Effector CD4-positive, alpha-beta T cell (primary cell): ENCODE measurements around the gene EPHB2.

Experiments
- DNase-seq: peaks from one replicate; pipeline ENCODE4 v3.0.0-alpha.2; 2020

EPHB2 gene

DNA sequence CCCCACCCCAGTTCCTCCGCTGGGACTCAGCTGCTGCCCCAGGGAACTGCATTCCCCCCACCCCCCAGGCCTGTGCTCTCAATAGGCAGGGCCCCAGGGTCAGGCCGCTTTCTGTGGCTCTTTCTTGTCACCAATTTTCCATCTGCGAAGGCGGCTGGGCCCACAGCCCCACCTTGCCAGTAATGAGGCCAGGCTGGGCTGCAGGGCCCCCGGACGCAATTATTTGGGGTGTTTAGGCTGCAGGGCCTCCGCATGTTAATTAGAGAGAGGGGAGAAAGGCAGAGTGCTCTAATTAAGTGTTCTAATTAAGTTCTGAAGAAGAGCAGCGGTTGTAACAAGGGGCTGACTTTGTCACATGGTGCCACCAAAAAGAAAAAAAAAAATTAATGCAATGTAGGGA lies 71.8 kb downstream of the EPHB2 start:
- DNase-seq = no peak

DNA sequence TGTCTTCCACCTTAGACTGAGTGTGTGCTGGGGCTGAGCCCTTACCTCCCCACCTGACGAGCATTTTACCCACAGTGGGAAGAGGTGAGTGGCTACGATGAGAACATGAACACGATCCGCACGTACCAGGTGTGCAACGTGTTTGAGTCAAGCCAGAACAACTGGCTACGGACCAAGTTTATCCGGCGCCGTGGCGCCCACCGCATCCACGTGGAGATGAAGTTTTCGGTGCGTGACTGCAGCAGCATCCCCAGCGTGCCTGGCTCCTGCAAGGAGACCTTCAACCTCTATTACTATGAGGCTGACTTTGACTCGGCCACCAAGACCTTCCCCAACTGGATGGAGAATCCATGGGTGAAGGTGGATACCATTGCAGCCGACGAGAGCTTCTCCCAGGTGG lies 73.7 kb downstream of the EPHB2 start:
- no peak for DNase-seq

DNA sequence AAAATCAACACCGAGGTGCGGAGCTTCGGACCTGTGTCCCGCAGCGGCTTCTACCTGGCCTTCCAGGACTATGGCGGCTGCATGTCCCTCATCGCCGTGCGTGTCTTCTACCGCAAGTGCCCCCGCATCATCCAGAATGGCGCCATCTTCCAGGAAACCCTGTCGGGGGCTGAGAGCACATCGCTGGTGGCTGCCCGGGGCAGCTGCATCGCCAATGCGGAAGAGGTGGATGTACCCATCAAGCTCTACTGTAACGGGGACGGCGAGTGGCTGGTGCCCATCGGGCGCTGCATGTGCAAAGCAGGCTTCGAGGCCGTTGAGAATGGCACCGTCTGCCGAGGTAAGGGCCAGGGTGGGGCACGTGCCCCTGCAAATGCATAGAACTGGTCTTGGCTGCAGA lies 74.1 kb downstream of the EPHB2 start:
- DNase-seq = no peak

DNA sequence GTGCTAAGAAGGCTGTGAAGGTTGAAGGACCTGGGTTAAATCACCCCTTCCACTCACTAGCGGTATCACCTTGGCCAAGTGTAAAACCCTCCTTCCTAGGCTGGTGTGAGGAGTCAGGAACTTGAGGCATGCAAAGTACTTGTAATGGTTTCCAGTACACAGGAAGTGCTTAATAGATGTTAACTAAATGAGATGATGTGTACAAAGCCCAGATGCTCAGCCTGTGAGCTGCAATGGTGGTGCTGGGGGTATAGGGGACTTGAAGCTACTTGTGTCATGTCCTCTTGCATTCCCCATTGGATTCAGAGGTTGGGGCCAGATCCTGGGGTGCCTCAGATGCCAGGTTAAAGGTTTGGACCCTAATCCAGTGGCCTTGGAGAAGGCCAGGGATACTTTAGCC lies 75.5 kb downstream of the EPHB2 start:
- no peak for DNase-seq

DNA sequence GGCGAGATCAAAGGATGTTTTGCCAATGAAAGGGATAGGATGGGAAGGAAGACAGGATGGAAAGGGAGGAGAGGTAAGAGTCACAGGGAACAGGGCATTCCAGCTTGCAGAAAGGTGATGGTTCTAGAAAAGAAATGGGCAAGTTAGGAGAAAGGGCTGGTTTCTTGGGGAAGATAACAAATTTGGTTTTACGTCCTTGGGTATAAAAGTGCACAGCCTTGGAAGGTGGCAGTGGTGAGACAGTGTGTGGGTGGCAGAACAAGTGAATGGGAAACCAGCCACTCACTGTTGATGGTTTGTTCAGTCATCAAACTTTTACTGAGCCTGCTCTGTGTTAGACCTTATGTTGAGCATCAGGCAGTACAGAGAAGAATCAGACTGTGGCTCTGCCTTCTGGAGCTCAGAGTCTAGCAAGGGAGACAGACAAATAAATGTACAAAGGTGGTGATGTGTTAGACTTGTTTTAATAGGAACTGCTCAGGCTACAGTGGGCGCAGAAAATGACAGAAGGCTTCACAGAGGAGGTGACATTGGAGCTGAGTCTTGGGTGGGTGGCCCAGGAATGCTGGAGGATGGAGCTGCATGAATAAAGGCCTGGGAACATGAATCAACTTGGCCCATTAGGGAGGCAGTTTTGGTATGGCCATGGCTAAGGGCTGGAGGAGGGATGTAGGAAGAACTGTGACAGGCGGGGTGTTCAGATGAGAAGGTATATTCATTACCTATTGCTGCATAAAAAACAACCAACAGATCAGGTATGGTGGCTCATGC lies 76.3 kb downstream of the EPHB2 start:
- no peak for DNase-seq

DNA sequence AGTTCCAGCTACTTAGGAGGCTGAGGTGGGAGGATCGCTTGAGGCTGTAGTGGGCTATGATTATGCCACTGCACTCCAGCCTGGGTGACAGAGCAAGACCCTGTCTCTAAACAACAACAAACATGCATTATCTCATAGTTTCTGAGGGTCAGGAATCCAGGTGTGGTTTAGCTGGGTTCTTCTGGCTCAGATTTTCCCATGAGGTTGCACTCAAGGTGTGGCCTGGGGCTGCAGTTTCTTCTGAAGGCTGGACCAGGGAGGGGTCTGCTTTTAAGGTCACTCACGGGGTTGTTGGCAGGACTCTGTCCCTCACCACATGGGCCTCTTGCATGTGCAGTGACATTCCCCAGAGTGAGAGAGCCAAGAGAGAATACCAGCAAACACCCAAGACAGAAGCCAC lies 77.0 kb downstream of the EPHB2 start:
- DNase-seq = no peak

DNA sequence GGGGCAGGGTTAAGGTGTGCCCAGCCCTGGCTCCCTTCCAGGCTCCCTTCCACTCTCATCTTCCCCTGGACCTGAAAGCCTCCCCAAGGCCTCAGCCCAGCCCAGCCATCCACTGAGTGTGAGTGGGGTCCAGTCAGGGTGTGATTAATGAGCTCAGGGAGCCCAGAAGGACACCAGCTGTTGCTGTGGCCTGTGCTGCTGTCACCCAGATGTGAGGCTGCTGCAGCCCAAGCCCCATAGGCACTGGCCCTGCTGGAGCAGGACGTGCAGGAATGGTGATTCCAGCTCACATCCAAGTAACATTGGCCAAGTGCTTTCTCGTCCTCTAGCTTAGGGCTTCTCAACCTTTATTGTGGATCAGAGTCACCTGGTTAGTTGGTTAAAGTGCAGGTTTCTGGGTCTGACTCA lies 77.6 kb downstream of the EPHB2 start:
- no peak for DNase-seq

DNA sequence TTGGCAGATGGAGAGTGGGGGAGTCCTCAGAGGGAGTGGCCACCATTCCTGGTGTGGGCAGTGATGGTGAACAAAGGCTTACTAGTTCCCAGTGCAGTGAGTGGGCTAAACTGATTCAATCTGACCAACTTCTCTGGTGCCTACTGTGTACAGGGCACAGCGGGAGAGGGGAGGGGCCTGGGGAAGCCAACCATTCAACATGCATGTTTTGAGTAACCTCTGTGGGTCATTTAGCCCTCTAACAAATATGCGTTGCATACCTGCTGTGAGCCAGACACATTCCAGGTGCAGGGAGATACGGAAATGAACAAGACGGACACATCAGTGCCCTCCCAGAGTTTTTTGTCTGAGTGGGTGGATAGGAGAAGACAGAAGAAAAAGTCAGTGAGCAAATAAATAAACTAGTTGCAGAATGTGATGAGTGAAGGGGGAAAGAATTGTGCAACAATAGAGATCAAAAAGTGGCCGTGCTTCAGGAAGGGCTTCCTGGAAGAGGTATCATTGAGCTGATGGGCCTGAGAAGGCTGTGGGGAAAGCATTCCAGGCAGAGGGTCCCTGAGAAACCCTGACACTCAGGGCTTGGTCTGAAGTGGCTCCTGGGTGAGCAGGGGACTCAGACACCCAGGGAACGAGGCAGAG lies 78.8 kb downstream of the EPHB2 start:
- DNase-seq = no peak

DNA sequence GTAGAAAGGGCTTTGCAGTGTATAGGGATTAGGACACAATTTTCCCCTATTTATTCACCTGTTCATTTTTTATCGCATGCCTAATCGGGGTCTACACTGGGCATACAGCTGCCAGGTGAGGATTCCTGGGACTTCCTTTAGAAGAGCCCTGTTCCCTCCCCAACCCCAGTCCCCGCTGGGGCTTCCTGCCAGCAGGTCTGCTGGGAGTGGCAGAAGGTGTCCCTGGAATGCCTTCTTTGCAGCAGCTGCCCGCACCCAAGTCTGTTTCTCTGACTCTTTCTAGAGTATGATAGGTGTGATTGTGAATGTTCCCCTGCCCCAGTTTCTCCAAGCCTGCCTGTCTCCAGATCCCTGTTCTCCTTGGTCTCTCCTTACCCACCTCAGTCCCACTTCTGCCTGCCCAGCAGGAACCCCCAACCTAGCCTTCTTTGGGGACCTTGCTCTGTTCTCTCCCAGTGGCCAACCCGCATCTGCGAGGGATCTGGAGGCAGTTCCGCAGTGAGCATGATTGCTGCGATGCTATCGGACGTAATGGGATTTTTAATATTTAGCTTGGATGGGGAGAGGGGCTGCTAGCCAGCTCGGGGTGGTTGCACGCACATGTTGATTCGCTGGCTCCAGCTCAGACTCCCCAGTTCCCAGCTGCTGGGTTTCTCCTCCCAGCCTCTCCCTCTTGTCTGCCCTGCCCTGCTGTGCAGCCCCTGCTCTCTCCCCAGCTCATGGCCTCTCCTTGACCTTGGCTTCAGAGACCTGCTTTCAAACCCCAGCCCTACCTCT lies 79.8 kb downstream of the EPHB2 start:
- no peak for DNase-seq

DNA sequence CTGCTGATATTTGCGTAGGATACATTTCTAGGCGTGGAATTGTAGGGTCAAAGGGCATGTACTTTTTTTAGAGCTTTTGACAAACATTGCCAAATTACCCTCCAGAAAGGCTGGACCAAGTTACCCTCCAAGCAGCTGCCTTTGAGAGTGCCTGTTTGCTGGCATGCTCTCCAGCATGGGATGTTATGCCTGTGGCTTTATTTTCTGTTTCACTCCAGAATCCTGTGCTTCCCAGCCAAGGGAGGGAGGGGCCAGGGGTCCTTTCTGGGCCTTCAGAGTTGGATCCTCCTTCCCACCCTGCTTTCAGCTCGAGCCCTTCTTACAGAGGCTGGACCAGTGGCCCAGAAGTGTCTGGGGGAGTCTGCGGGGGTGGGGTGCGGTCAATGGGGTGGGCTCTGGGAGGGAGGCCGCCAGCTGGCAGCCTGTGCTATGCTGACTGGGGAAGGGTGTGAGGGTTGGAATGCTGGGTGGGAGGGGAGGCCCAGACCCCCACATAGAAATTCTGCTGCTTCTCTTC lies 81.2 kb downstream of the EPHB2 start:
- DNase-seq = no peak

DNA sequence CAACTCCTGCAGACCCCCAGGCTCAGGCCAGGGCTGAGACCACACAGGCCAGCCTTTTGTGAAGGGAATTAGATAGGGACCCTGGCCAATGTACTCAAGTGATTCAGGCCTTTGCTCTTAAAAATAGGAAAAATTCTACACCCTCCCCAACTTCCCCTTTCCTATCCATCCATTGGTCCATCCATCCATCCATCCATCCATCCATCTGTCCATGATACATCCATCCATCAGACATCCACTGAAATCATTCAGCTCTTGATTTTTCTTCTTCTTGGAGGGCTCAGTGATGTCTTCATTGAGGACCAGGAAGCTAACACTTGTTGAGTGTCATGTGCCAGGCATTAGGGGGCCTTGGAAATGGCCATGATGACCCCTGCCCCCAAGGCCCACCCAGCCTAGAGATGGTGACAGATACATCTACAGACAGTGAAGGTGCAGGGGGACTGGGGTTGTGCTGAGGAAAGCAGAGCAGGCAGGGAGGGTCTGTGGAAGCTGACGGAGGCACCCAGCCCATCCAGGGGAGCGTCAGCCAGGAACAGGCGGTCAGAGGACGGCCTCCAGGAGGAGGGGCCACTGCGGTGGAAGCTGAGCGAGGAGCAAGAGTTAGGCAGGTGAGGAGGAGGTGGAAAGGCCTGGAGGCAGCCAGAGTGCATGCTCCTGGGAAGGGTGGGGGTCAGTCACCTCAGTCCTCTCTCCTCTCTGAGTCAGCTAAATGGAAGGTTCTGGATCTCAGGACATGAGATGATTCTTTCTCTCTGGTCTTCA lies 81.9 kb downstream of the EPHB2 start:
- no peak for DNase-seq

DNA sequence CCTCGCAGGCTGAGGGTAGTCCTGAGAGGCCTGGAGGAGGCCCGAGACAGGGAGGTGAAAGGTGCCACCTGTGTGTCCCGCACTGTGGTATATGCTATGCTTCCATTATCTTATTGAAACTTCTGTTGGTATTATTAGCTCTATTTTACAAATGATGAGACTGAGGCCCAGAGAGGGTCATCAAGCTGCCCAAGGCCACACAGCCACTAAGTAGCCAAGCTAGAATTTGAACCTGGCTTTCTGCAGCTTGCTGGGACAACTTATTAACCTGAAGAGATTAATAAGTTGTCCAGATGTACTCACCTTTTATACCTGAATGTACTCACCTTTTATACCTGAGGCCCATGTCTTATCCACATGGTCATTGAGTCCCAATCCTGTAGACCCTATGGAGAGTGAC lies 83.0 kb downstream of the EPHB2 start:
- no peak for DNase-seq

DNA sequence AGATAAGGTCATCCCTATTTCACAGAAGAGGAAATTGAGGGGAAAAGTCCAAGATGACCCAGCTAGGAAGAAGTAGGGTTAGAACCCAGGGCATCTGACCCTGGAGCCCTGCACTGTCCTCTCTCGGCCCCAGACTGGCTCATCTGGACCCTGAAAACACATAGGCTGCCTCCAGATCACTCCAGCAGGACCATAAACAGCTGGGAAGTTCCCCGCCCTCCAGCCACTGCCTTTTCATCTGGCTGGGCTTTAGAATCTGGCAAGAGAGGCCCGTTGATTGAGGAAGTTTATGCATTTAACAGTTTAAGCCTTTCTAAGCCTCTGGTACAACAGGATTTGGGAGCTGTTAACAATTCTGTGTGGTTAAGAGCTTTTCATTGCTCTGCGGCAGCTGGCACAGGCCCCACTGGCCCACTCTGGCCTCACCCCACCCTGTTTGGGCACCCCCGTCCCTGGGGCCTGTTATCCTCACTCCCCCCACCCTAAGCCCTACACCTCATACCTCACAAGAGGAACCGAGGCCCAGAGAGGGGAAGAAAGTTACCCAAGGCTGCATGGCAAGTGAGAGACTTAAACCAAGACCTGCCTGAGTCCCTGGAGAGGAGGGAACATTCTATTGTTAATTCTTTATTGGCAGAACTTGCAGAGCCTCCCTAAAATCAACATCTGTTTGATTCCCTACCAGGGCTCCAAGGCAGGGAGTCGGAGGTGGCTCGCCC lies 84.2 kb downstream of the EPHB2 start:
- no peak for DNase-seq

DNA sequence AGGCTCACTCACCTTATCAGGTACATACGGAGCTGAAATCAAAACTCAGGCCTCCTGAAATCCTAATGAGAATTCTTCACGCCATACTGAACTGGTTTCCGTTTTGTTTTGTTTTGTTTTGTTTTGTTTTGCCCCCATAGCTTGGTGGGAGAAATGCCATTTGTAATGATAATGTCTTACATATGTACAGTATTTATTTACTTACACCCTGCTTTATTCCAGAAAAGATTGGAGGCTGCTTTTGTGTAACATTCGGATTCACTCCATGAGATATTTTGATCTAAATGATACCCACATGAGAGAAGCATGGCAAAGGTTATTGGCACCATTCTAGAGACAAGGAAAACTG lies 84.7 kb downstream of the EPHB2 start:
- DNase-seq = no peak

DNA sequence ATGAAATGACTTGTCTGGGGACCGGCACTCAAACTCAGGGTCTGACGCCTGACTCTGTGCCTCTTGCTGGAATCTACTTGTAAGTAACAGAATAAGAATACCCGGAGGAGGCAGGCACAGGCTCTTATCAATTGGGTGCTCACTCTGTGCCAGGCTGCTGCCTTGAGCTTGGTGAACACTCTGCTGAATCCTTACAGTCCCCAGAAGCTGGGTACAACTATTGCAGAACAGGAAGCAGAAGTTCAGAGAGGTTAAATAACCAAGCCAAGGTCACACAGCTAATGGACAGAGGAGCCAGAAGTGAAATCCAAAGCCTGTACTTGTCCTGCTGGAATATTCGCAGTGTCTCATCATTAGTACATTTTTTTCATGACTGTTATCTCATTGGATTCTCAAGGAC lies 86.0 kb downstream of the EPHB2 start:
- no peak for DNase-seq

DNA sequence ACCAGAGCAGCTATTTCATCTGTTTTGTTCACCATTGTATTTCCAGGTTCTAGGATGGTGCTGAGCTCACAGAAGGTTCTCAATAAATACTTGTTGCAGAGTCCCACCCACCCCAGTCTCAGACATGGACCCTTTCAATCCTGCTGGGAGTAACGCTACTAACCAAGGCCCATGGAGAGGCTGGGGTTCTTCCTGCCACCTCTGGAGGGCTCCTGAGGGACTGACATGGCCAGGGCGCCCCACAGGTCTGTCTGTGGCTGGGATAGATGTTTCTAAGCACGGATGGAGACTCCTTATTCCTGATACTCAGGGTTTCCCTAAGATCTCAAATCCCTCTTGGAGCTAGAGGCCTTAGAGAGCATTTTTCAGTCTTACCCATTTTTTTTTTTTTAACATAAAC lies 87.4 kb downstream of the EPHB2 start:
- DNase-seq = no peak

DNA sequence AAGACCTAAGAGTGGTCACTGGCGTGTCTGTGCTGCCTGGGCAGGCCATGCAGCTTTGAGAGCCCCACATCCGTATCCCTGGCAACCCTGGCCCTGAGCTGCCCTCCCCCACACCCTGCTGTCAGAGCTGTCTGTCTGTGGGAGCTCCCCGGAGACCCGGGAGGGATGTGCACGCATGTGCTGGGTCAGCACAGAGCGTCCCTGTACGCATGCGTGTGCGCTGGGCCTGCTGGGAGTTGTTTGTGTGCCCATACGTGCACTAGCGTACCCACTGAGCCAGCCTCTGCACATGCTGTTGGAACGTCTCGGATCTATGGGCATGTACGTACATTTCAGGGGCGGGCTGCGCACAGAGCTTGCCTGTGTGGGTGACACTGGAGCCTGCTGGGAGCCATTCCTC lies 89.3 kb downstream of the EPHB2 start:
- no peak for DNase-seq

DNA sequence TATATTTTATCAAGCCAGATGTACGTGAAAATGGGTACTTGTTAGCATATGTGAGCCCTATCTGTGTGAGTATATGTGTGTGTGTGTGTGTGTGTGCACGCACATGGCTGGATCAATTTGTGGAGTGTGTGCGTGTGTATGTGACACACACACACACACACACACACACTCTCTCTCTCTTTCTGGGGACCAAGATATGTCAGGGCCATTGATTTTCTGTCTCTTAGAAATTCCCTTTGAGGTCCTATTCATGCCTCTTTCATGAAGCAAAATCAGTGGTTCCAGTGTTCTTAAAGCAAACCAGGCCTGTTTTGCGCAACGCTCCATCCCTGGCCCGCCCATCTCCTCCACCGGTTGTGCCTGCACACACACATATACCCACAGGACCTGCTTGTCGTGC lies 90.0 kb downstream of the EPHB2 start:
- DNase-seq = no peak

DNA sequence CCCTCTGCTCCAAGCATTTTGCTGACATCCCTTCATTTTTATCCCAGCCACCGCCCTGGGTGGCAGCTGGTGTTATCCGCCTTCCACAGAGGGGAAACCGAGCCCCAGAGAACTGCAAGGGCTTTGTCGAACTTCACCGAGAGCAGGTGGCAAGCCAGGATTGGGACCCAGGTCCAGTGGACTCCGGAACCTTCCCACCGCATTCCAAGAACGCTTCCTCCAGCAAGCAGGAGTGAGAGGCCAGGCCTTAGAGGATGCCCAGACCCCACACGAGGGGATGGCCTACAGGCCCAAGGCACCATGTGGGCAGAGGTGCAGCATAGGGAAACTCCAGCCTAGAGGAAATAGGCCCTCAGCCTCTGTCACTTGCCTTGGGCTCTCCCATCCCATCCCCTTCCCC lies 90.7 kb downstream of the EPHB2 start:
- DNase-seq = no peak

DNA sequence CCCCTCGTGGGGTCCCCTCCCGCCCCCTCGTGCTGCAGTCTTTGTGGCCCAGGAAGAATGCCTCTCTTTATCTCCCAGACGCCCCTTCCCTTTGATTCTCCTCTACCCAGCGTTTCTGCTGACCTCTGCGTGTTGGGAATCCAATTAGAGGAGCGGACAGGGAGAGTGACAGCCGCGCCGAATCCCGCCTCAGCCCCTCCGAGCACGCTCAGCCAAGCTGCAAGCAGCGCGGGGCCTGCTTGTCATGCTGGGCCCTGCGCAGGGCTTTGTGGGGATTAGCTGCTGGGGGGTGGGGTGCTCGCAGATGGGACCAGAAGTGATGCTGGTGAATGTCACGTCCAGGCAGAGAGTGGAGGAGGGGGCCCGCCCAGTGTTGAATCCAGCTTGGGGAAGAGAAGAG lies 91.1 kb downstream of the EPHB2 start:
- no peak for DNase-seq

DNA sequence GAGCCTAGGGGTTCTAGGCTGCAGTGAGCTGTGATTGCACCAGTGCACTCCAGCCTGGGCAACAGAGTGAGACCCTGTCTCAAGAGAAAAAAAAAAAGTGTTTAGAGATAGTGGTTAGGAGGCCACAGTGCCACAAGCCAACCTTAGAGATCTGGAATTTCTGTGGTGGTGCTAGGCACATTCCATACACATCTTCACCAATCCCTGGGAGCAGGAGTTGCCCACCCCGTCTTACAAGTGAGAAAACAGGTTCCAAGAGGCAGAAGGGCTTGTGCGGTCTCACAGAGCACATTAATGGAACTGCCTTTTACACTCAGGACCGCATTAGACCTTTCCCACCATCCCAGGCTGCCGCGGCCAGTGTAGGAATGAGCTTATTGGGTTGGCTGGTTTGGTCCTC lies 93.2 kb downstream of the EPHB2 start:
- no peak for DNase-seq

DNA sequence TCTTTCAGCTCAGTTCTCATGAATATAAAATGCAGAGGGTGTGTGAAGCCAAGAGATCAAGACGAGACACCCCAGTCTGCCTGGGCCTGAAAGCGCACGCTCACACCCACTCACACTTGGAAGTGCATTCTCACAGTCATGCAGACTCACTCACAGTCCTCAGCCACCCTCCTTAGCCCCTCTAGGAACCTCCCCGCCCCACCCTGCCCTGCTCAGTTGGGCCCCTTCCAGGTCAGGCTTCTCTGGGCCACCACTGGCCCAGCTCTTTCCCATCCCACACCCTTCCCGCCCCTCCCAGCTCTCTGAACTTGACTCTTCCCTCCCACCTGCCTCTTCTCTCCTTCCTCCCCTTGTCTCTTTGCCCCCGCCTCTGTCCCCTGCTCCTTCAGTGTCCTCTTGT lies 93.8 kb downstream of the EPHB2 start:
- no peak for DNase-seq
